Lung (tissue), 12 donors: ENCODE data around the gene NR2C1. TPM values are rescaled to one million over a fixed set of nuclear protein-coding genes. Genes with fewer than 3 reads are reported as not detected.
"Not testable (repeated sequence)": the region's sequence is repeated elsewhere in the genome, so short reads cannot be mapped to it uniquely, and the experiment has no call there.

Experiments used
- ATAC-seq: fragments of 200-7000 bp; cut with Tn5 transposase; one replicate; pipeline ENCODE4 v1.9.1; 2020; ENCODE audit warnings: moderate number of reproducible peaks; ENCODE audit not compliant: insufficient read depth, low FRiP score
- DNase-seq, 3 donors: peaks; one replicate each; pipeline ENCODE4 v3.0.0-alpha.2; 2013 to 2017
- H3K27ac ChIP-seq, 2 donors: one replicate each; pipeline ENCODE4 v1.5.1; 2013; ENCODE audit warnings: mild to moderate bottlenecking in 2 of 2, moderate library complexity in 2 of 2, control low read depth in 1 of 2, inconsistent platforms in 1 of 2, low read depth in 1 of 2, low read length in 1 of 2
- H3K27me3 ChIP-seq, 3 donors: one replicate each; pipeline ENCODE4 v1.5.1; 2013; ENCODE audit warnings: low read length in 2 of 3; ENCODE audit not compliant: control insufficient read depth in 3 of 3, insufficient read depth in 3 of 3
- H3K36me3 ChIP-seq, 4 donors: one replicate each; pipeline ENCODE4 v1.5.1; 2013; ENCODE audit warnings: low read length in 4 of 4, mild to moderate bottlenecking in 1 of 4, moderate library complexity in 1 of 4; ENCODE audit not compliant: control insufficient read depth in 4 of 4, insufficient read depth in 4 of 4
- H3K4me1 ChIP-seq, 5 donors: one replicate each; pipeline ENCODE4 v1.5.1; 2013; ENCODE audit warnings: low read length in 5 of 5, mild to moderate bottlenecking in 2 of 5, moderate library complexity in 1 of 5; ENCODE audit not compliant: control insufficient read depth in 5 of 5, insufficient read depth in 5 of 5
- H3K4me3 ChIP-seq: one replicate; pipeline ENCODE4 v1.5.1; 2013; ENCODE audit warnings: mild to moderate bottlenecking, control low read depth, moderate library complexity
- H3K9ac ChIP-seq, 2 donors: one replicate each; pipeline ENCODE4 v1.5.1; 2013; ENCODE audit warnings: low read length in 2 of 2, control low read depth in 1 of 2; ENCODE audit not compliant: insufficient read depth in 1 of 2
- H3K9me3 ChIP-seq, 4 donors: one replicate each; pipeline ENCODE4 v1.5.1; 2013; ENCODE audit warnings: low read length in 3 of 4, mild to moderate bottlenecking in 1 of 4, moderate library complexity in 1 of 4; ENCODE audit not compliant: control insufficient read depth in 4 of 4, insufficient read depth in 3 of 4
- WGBS, 2 donors: extraction: QIAGEN DNeasy Blood & Tissue Kit; methylation state at CpG; one replicate each; pipeline ENCODE4 v1.1.7; 2013; 5-methylcytosine and 5-hydroxymethylcytosine counted together
- polyA plus RNA-seq, 2 donors: library from polyadenylated mRNA; stranded (reverse); fragments of 200-250 nt; gene quantifications; one replicate each; pipeline ENCODE4 v1.2.1, GENCODE V29; 2013
- total RNA-seq, 2 donors: library from RNA; depleted of rRNA in 1 of 2; stranded (reverse); fragments of >200 nt in 1 of 2; gene quantifications; one replicate each; pipeline ENCODE4 v1.2.1, GENCODE V29; 2014 to 2021
- TF ChIP-seq, protein P1 (sequence below): IDR thresholded peaks from 2 replicates; pipeline ENCODE4 v1.5.1; 2012; ENCODE audit warnings: mild to moderate bottlenecking; ENCODE audit errors: control extremely low read depth, extremely low read depth
- donor health status: control.
- donor health status: control.
- donor health status: Bipolar disorder and iron deficiency.
- donor health status: healthy.
- donor health status: DM: yes; HTN: yes; CAD: no.

Gene NR2C1
- total and polyA plus RNA-seq, 4 donors, result 8.6 to 85.2 (median 51.3) TPM

DNA sequence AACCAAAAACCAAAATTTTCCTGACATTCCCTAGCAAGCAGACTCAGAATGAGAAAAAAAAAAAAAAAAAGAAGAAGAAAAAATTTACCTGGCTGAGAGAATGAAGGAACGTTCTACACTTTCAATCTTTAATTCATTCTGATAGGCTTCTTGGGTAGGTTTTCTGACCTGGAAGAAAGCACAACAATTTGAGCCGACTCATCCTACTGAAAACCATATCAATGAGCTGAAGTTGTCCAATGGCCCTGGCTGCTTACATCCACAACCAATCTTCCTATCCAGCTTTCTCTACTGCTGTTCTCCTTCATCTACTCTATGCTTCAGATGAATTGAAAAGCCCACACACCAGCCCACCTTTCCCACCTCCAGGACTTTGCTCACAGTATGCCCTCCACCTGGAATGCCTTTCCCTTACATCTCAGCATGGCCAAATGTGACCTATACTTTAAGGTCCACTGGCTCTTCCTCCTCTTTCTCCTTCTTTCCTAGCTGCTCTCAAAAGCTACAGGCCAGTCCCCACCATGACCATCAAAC is 31.6 kb upstream of the NR2C1 start:
- Histone ChIP-seq H3K27ac (no peak overlapping the region), H3K36me3 (peaks cover 2 to 20% (median 11%) of the 10 kb centered on the region in 4 donors), H3K9me3 (no peaks in the 10 kb centered on the region), H3K4me3 (no peak overlapping the region), H3K27me3 (no peaks in the 10 kb centered on the region), H3K4me1 (peaks cover 0 to 2% (median 0%) of the 10 kb centered on the region in 5 donors), H3K9ac (no peak overlapping the region)
- DNase-seq, result no peak
- TF ChIP-seq, protein P1, sequence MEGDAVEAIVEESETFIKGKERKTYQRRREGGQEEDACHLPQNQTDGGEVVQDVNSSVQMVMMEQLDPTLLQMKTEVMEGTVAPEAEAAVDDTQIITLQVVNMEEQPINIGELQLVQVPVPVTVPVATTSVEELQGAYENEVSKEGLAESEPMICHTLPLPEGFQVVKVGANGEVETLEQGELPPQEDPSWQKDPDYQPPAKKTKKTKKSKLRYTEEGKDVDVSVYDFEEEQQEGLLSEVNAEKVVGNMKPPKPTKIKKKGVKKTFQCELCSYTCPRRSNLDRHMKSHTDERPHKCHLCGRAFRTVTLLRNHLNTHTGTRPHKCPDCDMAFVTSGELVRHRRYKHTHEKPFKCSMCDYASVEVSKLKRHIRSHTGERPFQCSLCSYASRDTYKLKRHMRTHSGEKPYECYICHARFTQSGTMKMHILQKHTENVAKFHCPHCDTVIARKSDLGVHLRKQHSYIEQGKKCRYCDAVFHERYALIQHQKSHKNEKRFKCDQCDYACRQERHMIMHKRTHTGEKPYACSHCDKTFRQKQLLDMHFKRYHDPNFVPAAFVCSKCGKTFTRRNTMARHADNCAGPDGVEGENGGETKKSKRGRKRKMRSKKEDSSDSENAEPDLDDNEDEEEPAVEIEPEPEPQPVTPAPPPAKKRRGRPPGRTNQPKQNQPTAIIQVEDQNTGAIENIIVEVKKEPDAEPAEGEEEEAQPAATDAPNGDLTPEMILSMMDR, result no peak
- no peak for ATAC-seq
- 96 to 98% methylated on average over 2 of the region's 2 CpGs for WGBS, 2 donors

DNA sequence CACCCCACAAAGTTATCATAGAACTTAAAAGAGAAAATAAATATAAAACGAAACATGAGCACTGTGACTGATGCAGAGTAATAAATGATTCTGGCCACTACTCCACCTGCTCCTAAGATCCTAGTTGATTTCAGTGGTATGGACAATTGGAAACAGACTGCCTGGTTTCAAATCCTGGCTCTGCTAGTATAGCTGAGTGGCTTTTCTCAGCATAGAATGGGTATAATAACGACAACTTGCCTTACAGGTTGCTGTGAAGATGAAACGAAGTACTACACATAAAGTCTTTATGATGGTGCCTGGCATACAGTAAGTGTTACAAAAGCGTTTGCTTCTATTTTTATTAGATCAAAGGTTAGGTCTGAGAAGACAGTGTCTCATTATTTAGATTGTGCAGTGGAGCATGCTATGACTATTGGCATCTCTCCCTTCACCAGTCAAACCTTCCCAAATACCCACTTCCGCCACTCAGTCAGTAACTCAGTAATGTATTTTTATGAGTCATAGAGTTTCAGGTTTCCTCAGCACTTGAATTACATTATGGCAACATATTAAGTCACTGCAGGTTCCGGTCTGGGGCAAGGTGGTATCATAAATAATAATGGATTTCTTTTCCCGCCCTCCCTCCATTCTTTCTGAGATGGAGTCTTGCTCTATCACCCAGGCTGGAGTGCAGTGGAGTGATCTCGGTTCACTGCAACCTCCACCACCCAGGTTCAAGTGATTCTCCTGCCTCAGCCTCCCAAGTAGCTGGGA is 29.7 kb upstream of the NR2C1 start:
- H3K9me3 ChIP-seq, result no peaks in the 10 kb centered on the region
- ATAC-seq (peak; percentile 32), DNase-seq (peak in 1 of 3 donors; percentile 6)
- H3K27me3 ChIP-seq, result no peaks in the 10 kb centered on the region
- no peak overlapping the region for H3K4me3 ChIP-seq
- WGBS, 2 donors, result 71 to 84% methylated on average over 8 of the region's 8 CpGs
- TF ChIP-seq, protein P1, result no peak
- H3K27ac ChIP-seq, result no peak overlapping the region
- peaks cover 2 to 20% (median 9%) of the 10 kb centered on the region in 4 donors for H3K36me3 ChIP-seq
- H3K4me1 ChIP-seq, result peaks cover 0 to 4% (median 2%) of the 10 kb centered on the region in 5 donors
- no peak overlapping the region for H3K9ac ChIP-seq

DNA sequence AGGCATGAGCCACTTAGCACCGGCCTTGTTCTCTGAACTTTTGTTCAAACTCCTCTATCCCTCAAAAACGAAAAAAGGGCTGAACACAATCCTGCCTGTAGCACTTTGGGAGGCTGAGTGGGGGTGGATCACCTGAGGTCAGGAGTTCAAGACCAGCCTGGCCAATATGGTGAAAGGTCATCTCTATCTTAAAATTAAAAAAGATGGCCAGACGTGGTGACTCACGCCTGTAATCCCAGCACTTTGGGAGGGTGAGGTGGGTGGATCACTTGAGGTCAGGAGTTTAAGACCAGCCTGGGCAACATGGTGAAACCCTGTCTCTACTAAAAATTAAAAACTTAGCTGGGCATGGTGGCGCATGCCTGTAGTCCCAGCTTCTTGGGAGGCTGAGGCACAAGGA is 28.5 kb upstream of the NR2C1 start:
- not testable (repeated sequence) for H3K27me3 ChIP-seq, DNase-seq, H3K4me3 ChIP-seq, H3K27ac ChIP-seq, ATAC-seq, H3K9me3 ChIP-seq, H3K9ac ChIP-seq, H3K4me1 ChIP-seq
- 93 to 98% methylated on average over 5 of the region's 5 CpGs for WGBS, 2 donors
- peaks cover 0 to 14% (median 5%) of the 10 kb centered on the region in 4 donors for H3K36me3 ChIP-seq
